Mucosa of rectum (tissue), 2 donors: ENCODE measurements around the gene PTPRU.

Experiments used
- H3K27ac ChIP-seq, 2 donors: one replicate each; pipeline ENCODE4 v1.7.0; 2013; ENCODE audit warnings: inconsistent platforms in 2 of 2, low read depth in 2 of 2, low read length in 2 of 2
- H3K27me3 ChIP-seq, 2 donors: one replicate each; pipeline ENCODE4 v1.7.0; 2013; ENCODE audit warnings: low read length in 2 of 2; ENCODE audit not compliant: control insufficient read depth in 2 of 2, insufficient read depth in 2 of 2
- H3K36me3 ChIP-seq, 2 donors: one replicate each; pipeline ENCODE4 v1.7.0; 2013; ENCODE audit warnings: low read length in 2 of 2; ENCODE audit not compliant: control insufficient read depth in 2 of 2, insufficient read depth in 2 of 2
- H3K4me1 ChIP-seq, 2 donors: one replicate each; pipeline ENCODE4 v1.7.0; 2013; ENCODE audit warnings: low read length in 2 of 2, mild to moderate bottlenecking in 1 of 2; ENCODE audit not compliant: control insufficient read depth in 2 of 2, insufficient read depth in 2 of 2
- H3K4me3 ChIP-seq, 2 donors: one replicate each; pipeline ENCODE4 v1.7.0; 2013; ENCODE audit warnings: low read length in 2 of 2
- H3K9ac ChIP-seq, 2 donors: one replicate each; pipeline ENCODE4 v1.7.0; 2013; ENCODE audit warnings: low read length in 2 of 2, low read depth in 1 of 2, mild to moderate bottlenecking in 1 of 2
- H3K9me3 ChIP-seq, 2 donors: one replicate each; pipeline ENCODE4 v1.7.0; 2013; ENCODE audit warnings: low read length in 2 of 2; ENCODE audit not compliant: control insufficient read depth in 2 of 2
- donor health status: healthy.
- donor health status: Normal muscosa, but diverticular disease.

The PTPRU gene

GRCh38 chr1:29251164-29252124 is 15.1 kb downstream of the PTPRU start:
- Histone ChIP-seq H3K4me1 (no peaks in the 10 kb centered on the region), H3K36me3 (no peaks in the 10 kb centered on the region), H3K9me3 (no peaks in the 10 kb centered on the region), H3K27ac (no peak overlapping the region), H3K4me3 (no peak overlapping the region), H3K9ac (no peak overlapping the region), H3K27me3 (no peaks in the 10 kb centered on the region)

GRCh38 chr1:29253180-29253579 is 16.9 kb downstream of the PTPRU start:
- no peaks in the 10 kb centered on the region for H3K4me1 ChIP-seq

GRCh38 chr1:29254346-29254745 is 18.0 kb downstream of the PTPRU start:
- Histone ChIP-seq H3K27me3 (peaks cover 10 to 15% of the 10 kb centered on the region in 2 donors), H3K9ac (no peak overlapping the region), H3K4me3 (no peak overlapping the region), H3K4me1 (peaks cover 0 to 2% of the 10 kb centered on the region in 2 donors), H3K27ac (no peak overlapping the region), H3K36me3 (no peaks in the 10 kb centered on the region), H3K9me3 (no peaks in the 10 kb centered on the region)

More at GRCh38 chr1:29253180-29253579, 16.9 kb downstream of the PTPRU start:
- Histone ChIP-seq H3K27ac (no peak overlapping the region), H3K4me3 (no peak overlapping the region), H3K9me3 (no peaks in the 10 kb centered on the region), H3K36me3 (no peaks in the 10 kb centered on the region), H3K27me3 (peaks cover under 1 to 5% of the 10 kb centered on the region in 2 donors), H3K9ac (no peak overlapping the region)

- Histone ChIP-seq H3K27me3 (peaks cover 10 to 15% of the 10 kb centered on the region in 2 donors), H3K4me3 (no peak overlapping the region), H3K36me3 (no peaks in the 10 kb centered on the region), H3K4me1 (peaks cover 0 to 2% of the 10 kb centered on the region in 2 donors), H3K9me3 (no peaks in the 10 kb centered on the region), H3K9ac (no peak overlapping the region), H3K27ac (no peak overlapping the region)
Measured at GRCh38 chr1:29255134-29255666, 18.9 kb downstream of the PTPRU start.

GRCh38 chr1:29256394-29256793 is 20.1 kb downstream of the PTPRU start:
- Histone ChIP-seq H3K36me3 (no peaks in the 10 kb centered on the region), H3K9ac (no peak overlapping the region), H3K4me3 (no peak overlapping the region), H3K27me3 (peaks cover 10 to 15% of the 10 kb centered on the region in 2 donors), H3K27ac (no peak overlapping the region), H3K9me3 (no peaks in the 10 kb centered on the region), H3K4me1 (peaks cover 0 to 2% of the 10 kb centered on the region in 2 donors)

GRCh38 chr1:29256979-29257804 is 20.9 kb downstream of the PTPRU start:
- no peak overlapping the region for H3K4me3 ChIP-seq
- no peak overlapping the region for H3K9ac ChIP-seq
- H3K27me3 ChIP-seq = peaks cover 10 to 15% of the 10 kb centered on the region in 2 donors
- H3K27ac ChIP-seq = no peak overlapping the region
- H3K4me1 ChIP-seq = peaks cover 0 to 2% of the 10 kb centered on the region in 2 donors
- no peaks in the 10 kb centered on the region for H3K9me3 ChIP-seq
- H3K36me3 ChIP-seq = no peaks in the 10 kb centered on the region

GRCh38 chr1:29258189-29258975 is 22.1 kb downstream of the PTPRU start:
- Histone ChIP-seq H3K27me3 (peaks cover 10 to 15% of the 10 kb centered on the region in 2 donors), H3K9me3 (no peaks in the 10 kb centered on the region), H3K36me3 (no peaks in the 10 kb centered on the region), H3K9ac (no peak overlapping the region), H3K4me3 (no peak overlapping the region), H3K4me1 (peaks cover 0 to 2% of the 10 kb centered on the region in 2 donors), H3K27ac (no peak overlapping the region)

- no peaks in the 10 kb centered on the region for H3K36me3 ChIP-seq
- H3K4me3 ChIP-seq = peak overlapping the region; percentile 54 to 59
- H3K27me3 ChIP-seq = peaks cover 10 to 15% of the 10 kb centered on the region in 2 donors
- peaks cover 0 to 2% of the 10 kb centered on the region in 2 donors for H3K4me1 ChIP-seq
- H3K9ac ChIP-seq = peak overlapping the region in 1 of 2 donors; percentile 26
- no peaks in the 10 kb centered on the region for H3K9me3 ChIP-seq
- no peak overlapping the region for H3K27ac ChIP-seq
Measured at GRCh38 chr1:29258976-29259801, 22.9 kb downstream of the PTPRU start.
